GM19455 (cell line): Measurements from ENCODE around the gene SIAE.

ENCODE experiments used
- ATAC-seq: cut with Tn5 transposase; IDR thresholded peaks from one replicate; pipeline ENCODE4 v1.9.1; 2021; ENCODE audit not compliant: unreplicated experiment

The SIAE gene

DNA sequence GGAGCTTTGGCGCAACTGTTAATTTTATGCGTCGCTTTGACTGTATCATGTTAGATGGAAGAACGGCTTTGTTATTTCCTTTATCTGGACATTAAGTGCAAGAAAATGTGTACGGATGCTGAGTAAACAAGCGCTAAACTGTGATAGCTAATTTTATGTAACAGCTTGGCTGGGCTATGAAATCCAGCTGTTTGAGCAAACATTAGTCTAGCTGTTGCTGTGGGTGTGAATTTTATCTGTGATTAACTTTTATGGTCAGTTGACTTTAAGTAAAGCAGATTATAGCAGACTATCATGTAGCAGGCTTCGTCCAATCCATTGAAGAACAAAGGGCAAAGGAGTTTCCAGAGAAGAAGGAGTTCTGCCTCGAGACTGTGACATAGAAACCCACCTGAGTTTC is 89.8 kb downstream of the SIAE start:
- no peak for ATAC-seq
